Activated CD8-positive, alpha-beta memory T cell treated with anti-CD3 and anti-CD28 coated beads for 4 hours (primary cell): ENCODE results near the gene NCKAP5.
"Not testable (repeated sequence)": the region's sequence is repeated elsewhere in the genome, so short reads cannot be mapped to it uniquely, and the experiment has no call there.

Experiments used
- DNase-seq, 2 donors: peaks; one replicate each; pipeline ENCODE4 v3.0.0-alpha.2; 2020; ENCODE audit warnings: low read depth in 2 of 2

The NCKAP5 gene

DNA sequence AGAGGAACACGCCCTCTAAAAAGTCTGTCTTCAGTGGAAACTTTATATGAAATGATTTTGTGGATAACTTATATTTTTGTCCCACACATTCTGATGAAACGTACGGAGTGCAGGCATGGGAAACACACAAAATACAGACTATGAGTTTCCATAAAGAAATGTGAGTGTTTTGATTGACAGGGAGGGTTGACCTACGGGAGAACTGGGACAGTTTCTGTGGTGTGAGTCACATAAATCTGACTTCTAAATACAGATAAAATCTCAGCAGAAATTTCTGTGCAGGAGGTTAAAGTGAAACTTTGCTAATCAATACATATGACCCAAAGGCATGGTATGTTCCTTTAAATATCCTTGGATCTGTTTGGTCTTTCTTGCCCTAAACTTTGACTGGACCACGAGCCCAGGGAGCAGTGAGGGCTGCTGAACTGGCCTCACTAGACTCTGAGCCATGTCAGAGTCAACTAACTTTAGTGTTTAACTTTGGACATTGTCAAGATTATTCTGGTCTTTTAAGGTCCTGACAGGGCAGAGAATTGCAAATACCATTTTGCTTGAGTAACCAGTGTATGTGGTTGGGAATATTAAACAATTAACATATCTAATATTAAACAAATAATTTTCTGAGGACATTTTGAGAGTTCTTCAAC lies 691.4 kb downstream of the NCKAP5 start:
- no peak for DNase-seq

- no peak for DNase-seq
Observed at GRCh38 chr2:132875193-132875592, 693.1 kb downstream of the NCKAP5 start.

GRCh38 chr2:132873738-132874137 lies 694.5 kb downstream of the NCKAP5 start:
- no peak for DNase-seq

- DNase-seq = no peak
Observed at GRCh38 chr2:132871831-132872230, 696.4 kb downstream of the NCKAP5 start.

DNA sequence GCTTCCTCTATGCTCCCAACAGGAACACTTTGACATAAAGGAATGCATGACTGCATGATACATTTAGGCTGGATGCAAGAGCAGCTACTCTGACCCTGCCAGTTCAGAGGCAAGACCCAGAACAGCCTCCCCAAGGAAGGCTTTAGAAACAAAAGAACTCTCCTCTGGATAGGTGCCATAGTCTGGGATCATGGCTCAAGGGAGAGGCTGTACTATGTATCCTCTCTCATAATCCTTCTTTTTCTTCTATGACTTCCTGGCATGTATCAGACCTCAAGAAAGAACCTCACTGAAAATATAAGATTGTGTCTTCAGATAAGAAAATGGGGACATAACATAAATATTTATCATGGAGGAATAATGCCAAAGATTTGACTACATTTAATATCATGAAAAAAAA lies 704.3 kb downstream of the NCKAP5 start:
- DNase-seq = no peak

- DNase-seq = no peak
Observed at GRCh38 chr2:132860220-132860619, 708.0 kb downstream of the NCKAP5 start.

- no peak for DNase-seq
Observed at GRCh38 chr2:132859590-132859989, 708.7 kb downstream of the NCKAP5 start.

DNA sequence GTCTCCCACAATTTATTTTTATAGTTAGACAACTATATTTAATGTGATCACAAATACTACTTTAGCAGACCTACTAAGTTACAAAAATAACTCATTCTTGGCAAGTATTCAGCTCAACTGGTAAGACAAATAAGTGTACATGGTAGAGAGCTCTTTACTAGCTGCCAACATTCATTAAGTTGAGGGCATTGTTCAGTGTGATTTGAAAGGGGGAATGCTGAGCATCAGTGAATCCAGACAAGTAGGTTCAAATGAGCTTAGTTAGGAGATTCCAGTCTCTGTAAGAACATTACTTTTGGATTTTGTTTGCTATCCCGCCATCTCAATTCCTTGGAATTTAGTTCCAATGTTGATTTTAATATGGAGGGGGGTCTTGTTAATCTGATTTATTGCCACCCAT lies 710.9 kb downstream of the NCKAP5 start:
- DNase-seq = no peak

DNA sequence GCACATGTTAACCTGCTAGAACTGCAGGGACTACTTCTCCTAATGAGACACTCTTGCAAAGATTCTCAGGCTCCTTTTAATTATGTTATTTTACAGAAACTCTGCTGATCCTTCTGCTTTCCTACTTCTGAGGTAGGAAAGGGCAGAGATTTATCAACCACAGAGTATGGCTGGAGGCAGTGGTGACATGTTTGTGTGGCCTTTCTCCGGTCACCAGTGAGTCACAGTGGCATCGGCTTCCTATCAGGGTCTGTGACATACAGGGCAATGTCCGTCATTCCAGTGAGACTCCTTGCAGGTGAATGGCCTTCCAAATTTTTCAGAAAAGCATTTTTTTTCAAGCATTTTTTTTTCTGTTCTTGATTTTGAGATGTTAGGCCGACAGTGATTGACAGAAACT lies 717.6 kb downstream of the NCKAP5 start:
- no peak for DNase-seq

GRCh38 chr2:132849118-132849517 lies 719.1 kb downstream of the NCKAP5 start:
- DNase-seq = no peak

- DNase-seq = no peak
Observed at GRCh38 chr2:132845339-132845738, 722.9 kb downstream of the NCKAP5 start.

- DNase-seq = no peak
Observed at GRCh38 chr2:132844585-132844984, 723.7 kb downstream of the NCKAP5 start.

DNA sequence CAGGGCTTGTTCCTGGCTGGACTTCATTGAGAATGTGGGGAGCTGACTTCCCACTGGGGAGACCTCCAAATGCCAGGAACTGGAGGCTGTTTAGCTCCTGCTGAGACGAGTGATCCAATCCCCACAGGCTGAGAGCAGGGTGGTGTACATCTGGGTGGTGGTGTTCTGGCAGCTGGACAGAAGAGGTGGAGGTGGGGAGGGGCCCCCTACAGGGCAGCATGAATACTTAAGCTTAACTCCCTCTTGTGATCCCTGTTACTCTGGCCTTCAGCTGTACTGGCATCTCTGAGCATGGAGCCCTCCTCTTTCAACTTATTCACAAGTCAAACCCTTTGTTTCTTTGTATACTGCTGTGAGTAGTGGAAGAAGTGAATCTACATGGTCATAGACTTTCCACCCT lies 730.5 kb downstream of the NCKAP5 start:
- no peak for DNase-seq

DNA sequence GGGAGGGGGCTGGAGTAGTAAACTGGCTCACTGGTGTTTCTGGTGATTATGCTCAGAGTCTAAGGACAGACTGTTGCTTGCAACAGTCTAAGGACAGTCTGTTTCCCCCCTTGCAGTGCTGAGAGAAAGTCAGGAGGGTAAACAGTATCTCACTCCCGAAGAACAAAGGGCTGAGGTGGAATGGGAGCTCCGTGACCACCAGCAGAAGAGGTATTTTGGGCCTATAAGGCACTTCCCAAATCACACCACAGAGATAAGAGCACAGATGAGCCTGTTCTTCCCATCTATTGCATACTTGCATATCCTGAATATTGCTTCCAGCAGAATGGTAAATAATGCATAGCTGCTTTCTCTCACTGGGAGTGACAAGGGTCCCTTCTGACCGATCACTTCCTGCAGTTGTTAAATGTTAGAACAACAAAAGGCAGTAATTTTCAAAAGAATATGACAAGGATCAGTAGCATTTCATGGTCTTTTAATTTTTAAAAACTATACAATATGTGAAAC lies 737.9 kb downstream of the NCKAP5 start:
- no peak for DNase-seq

GRCh38 chr2:132825601-132826000 lies 742.7 kb downstream of the NCKAP5 start:
- DNase-seq = no peak

- no peak for DNase-seq
Observed at GRCh38 chr2:132824716-132825115, 743.5 kb downstream of the NCKAP5 start.

DNA sequence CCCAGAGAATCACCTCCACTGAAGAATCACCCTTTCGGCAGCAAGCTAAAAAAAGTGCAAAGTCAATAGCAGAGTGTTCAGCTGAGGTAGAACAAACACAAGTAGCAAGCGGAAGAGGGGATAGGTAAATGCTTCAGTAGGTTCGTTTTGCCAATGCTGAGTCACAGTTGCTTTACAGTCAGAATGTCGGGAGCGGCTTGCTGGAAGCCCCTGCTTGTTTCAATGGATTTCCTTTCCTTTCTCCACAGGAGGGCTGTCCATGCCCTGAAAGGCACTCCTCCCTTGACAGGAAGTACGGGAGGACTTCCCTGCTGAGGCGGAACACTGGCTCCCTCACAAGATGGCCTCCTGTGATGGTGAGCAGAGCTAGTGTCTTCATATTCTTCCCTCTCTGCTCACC lies 752.0 kb downstream of the NCKAP5 start:
- DNase-seq = no peak

GRCh38 chr2:132815516-132815915 lies 752.7 kb downstream of the NCKAP5 start:
- DNase-seq = no peak

GRCh38 chr2:132814651-132815050 lies 753.6 kb downstream of the NCKAP5 start:
- no peak for DNase-seq

DNA sequence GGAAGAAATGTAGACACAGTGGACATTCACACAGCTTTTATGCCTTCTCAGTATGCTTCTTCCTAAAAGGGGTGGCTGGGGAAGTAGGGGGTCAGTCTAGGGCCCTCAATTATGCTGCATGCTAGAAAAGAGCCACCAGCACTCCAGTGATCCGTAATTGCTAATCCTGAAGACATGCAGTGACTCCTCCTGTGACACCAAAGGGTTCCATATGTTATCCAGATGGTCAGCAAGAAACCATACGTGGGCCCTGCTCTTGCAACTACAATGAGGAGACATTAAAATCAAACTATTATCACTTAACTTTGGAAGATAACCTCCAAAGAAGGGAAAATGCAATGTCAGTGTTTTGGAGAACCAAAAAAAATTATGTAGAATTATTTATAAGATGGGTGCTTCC lies 754.8 kb downstream of the NCKAP5 start:
- DNase-seq = no peak

DNA sequence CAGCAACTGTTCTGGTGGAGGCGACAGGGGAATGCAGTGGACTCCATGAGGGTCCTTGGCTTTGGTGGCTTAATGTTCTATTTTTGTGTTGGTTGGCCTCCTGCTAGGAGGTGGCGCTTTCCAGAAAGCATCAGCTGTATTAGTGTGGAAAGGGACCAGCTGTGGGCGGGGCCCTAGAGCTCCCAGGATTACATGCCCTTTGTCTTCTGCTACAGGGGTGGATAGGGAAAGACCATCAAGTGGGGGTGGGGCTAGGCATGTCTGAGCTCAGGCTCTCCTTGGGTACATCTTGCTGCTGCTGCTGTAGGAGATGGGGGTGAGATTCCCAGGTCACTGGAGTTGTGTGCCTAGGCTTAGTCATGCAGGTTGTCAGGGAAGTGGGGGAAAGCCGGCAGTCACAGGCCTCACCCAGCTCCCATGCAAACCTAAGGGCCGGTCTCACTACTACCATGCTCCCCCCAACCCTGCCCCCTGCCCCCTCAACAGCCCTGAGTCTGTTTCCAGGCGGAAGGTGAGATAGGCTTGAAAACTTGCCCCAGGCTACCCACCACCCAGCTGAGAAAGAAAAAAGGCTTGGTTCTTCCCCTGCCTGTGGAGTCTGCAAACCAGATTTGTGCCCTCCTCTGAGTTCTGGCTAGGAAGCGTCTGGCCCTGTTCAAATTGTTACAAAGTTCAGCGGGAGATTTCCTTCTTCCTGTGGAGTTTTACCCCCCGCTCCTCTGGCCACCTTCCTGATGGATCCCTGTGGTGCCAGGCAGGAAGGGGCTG lies 756.9 kb downstream of the NCKAP5 start:
- no peak for DNase-seq

- DNase-seq = not testable (repeated sequence)
Observed at GRCh38 chr2:132809962-132810361, 758.3 kb downstream of the NCKAP5 start.

- no peak for DNase-seq
Observed at GRCh38 chr2:132804051-132804450, 764.2 kb downstream of the NCKAP5 start.
